GM21360 (cell line): ENCODE data around the gene SLCO2B1.

ENCODE experiments used
- ATAC-seq: cut with Tn5 transposase; IDR thresholded peaks from one replicate; pipeline ENCODE4 v1.9.1; 2021; ENCODE audit warnings: mild to moderate bottlenecking, moderate library complexity; ENCODE audit not compliant: unreplicated experiment

SLCO2B1 gene

GRCh38 chr11:75144716-75145014, 6.2 kb upstream of the SLCO2B1 start:
- no peak for ATAC-seq

DNA sequence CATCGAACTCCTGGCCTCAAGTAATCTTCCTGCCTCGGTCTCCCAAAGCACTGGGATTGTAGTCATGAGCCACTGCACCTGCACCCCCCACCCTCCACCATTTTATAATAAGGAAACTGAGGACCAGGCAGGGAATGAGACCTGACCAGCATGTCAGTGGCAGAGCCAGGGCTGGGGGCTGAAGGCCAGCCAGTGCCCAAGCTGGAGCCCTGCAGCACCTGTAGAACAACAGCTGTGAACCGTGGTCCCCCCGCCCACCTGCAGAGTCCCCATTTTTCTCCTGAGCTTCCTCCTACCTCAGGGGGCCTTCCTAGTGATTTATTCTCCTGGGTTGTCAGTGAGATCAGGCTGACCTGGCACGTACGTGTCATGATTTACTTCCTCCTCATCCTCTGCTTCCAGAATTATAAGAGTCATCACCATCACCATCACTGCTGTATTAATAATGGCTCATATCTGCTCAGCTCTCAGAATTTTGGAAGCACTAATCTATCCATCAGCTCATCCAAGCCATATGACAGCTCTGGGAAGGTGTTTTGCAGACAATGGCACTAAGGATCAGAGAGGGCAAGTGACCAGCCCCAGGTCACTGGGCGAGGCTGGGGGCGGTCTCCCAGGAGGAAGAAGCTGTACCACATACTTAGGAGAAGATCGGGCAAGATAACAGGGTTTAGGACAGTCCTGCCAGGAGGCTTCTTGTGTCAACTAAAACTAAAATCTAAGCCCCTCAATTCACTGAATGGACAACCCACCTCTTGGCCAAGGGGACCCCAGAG, 5.5 kb upstream of the SLCO2B1 start:
- ATAC-seq, result no peak

GRCh38 chr11:75145972-75146519, 4.9 kb upstream of the SLCO2B1 start:
- no peak for ATAC-seq

DNA sequence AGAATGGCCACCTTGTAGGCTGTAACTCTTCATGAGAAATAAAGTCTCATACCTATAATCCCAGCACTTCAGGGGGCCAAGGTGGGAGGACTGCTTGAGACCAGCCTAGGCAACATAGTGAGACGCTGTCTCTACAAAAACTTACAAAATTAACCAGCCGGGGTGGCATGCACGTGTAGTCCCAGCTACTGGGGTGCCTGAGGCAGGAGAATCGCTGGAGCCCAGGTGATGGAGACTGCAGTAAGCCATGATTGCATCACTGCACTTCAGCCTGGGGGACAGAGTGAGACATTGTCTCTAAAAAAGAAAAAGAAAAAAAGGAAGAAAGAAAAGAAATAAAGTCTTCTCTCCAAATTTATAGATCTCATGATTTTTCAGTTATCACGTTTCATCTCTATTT, 4.2 kb upstream of the SLCO2B1 start:
- no peak for ATAC-seq

DNA sequence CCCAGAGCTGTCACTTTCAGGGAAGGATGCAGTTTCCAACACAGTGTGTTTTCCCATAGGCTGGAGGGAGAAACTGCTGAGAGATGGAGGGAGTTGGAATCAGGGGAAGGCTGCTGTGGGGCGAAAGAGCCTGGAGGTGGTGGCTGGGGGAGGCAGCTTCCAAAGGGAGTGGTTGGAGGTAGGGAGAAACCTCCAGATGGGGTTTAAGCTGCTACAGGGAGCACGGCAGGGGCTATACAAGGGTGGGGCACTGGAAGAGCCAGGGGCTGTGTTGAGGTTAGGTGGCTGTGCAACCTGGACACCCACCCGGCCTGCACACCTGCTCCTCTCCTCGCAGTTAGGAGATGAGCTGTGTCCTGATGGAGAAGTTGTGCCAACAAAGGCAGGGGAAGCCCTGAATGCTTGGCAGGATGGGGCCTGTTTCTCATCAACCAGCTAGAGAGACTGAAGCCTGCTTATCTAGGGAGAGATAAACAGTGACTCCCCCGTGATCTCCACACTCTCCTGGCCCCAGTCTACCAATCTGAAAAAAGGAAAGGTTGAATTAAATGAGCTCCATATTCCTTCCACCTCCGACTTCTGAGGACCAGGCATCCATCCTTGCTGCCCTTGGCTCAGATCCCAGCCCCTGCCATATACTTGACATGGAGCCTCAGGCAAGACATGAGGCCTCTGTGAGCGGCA, 3.6 kb upstream of the SLCO2B1 start:
- ATAC-seq, result no peak

DNA sequence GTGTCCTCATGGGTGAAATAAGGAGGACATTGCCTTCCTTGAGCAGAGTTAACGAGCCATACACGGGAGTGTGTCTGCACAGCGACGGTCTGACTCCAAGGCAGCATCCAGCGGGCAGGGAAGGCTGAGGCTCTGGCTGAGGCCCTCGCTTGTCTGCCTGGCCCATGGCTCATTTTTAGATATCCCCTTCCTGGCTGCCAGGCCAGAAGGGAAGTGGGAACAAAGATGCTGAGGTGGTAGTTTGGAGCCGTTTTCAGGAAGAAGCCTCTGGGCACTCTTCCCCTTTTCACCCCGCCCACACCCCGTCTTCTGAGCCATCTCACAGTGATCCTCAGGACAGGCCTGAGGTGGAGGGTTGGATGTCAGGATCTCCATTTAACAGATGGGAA, 3.0 kb upstream of the SLCO2B1 start:
- no peak for ATAC-seq

DNA sequence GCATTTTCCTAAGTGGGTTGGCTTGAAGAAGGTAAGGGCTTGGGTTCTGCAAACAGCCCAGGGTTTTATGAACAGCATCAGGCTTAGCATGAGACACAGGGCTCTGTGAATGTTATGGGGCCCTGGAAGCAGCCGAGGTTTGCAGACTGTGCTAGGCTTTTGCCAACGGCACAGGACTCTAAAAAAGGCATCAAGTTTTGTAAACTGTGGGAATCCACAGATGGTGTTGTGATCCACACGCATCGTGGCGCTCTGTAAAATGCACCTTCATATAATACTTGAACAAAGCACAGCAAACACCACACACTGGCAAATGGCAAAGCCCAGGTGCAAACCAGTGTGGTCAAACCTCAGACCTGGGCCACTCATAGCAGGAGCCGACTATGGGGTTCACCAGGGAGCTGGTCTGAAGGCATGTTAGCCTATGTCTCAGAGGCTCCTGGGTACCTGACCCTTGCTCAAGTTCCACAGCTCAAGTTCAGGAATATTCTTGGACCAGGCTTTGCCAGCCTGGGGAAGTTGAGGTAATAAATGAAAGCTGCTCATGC, 2.4 kb upstream of the SLCO2B1 start:
- no peak for ATAC-seq

- no peak for ATAC-seq
These were observed 991 bp upstream of the SLCO2B1 start for GRCh38 chr11:75149766-75150465.

- ATAC-seq, result no peak
These were observed 590 bp downstream of the SLCO2B1 start for GRCh38 chr11:75151346-75152047.

DNA sequence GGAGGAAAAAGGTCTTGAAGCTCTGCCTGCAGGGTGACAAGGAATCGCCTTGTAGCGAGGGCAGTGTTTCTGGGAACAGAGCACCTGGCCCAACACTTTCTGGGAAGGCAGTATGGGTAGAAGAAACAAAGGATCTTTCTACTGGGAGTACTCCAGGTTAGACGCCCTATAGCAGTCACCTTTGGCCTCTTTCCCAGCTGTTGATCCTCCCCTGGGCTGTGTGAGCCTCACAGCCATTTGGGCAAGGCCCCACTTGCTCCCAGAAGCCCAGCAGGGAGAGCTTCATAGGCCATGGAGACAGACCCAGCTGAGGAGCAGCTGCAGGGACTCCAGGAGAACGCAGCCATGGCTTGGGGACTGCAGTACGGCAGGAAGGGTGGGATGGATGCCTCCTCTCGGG, 1.2 kb downstream of the SLCO2B1 start:
- no peak for ATAC-seq

DNA sequence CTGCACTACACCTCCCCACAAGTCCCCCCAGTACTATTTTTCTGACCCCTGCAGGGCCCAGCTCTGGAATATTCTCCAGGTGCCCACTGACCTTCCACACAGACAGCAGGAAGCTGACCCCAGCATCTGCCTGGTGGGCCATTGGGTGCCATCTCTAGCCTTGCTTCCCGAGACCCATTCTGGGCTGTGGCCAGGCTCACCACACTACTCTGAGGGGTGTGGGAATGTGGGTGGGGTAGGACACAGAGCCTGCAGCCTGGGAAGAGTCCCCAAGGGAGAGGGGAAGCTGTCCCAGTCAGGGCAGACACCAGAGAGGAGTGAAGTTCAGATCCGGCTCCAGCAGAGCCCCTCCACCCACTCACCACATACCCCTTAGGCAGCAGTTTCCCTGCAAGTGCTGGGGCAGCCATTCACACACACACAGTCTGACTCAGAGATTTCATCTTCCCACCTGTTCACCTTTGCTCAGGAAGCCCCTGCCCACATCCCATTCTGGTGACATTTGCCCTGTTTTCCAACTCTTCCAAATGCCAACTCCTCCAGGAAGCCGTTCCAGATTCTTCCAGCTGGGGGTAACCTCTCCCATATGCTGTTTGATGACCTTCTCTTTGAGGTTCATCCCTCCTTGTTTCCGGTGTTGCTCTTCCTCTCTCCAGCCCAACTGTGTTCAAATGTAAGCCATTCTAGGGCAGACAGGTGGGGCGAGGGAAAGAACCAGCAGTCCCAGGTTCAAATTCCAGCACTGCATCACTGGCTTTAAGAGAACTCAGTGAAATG, 1.9 kb downstream of the SLCO2B1 start:
- no peak for ATAC-seq

DNA sequence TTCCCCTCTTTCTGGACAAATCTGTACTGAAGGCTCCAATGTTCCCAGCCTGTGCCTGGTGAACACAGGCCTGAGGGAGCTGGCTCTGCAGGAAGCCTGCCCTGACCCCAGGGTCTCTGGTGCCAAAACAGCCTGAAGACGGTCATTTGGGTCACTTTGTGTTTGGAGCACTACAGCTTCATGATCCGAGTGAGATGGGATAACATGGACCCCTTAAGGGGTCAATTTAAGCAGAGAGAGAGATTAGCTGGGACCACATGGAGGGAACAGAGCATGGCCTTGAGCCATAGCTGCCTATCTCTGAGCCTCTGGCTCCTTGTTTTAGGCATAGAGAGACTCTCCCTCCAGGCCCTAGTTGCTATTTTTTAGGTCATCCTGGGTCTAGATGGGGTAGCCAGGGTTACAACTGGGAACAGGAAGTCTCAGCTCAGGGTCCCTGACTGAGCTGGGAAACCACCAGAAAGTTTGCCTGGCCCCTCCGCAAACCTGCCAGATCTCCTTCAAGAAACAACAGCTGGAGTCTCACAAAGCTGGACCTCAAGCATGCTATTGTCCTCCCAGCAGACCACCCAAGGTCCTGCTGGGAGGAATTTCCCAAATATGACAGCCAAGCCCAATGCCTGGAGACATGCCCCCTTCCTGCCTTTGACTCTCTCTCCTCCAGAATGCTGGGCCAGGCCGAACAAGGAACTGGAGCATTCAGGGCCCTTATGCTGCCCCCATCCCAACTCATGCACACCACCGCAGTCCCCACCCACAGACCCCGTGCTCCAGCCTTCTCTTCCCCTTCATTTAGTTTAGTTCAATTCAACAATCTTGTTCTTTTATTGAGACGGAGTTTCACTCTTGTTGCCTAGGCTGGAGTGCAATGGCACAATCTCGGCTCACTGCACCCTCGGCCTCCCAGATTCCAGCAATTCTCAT, 4.0 kb downstream of the SLCO2B1 start:
- ATAC-seq, result no peak

- no peak for ATAC-seq
These were observed 4.9 kb downstream of the SLCO2B1 start for GRCh38 chr11:75155570-75156422.

GRCh38 chr11:75158241-75158640, 7.3 kb downstream of the SLCO2B1 start:
- no peak for ATAC-seq

- no peak for ATAC-seq
These were observed 7.8 kb downstream of the SLCO2B1 start for GRCh38 chr11:75158696-75159150.

DNA sequence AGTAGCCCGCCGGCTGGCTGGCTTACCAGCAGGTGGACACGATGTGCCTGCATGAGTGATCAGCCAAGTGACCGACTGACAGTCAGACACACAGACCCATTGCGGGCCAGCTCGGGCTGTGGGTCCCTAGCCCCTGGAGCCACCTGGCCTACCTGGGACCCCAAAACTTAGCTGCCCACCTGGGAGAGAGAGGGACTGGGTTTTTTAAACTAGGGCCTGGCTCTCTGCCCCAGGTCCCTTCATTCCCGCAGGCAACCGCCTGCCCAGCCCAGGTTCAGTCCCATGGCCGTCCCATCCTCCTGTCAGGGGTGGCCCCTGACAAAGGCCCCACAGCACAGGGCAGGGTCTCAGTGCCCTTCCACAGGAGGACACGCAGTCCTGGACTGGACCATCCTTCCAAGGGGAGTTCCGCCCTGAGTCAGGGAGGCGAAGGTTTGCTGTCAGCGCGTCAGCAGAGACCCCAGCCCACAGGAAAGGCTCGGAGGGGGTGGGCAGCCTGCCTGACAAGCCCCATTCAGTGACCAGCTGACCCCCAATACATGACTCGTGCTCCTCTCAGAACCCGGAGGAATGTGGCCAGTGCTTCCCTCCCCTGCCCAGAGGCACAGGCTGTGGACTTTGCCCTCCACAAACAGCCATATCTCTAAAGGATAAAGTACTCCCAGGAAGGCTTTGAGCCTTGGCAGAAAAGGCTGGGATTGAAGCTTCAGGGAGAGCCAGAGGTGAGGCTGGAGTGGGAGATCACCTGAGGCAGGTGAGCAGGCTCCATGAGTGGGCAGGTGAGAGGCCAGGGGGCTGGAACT, 8.4 kb downstream of the SLCO2B1 start:
- ATAC-seq, result no peak

DNA sequence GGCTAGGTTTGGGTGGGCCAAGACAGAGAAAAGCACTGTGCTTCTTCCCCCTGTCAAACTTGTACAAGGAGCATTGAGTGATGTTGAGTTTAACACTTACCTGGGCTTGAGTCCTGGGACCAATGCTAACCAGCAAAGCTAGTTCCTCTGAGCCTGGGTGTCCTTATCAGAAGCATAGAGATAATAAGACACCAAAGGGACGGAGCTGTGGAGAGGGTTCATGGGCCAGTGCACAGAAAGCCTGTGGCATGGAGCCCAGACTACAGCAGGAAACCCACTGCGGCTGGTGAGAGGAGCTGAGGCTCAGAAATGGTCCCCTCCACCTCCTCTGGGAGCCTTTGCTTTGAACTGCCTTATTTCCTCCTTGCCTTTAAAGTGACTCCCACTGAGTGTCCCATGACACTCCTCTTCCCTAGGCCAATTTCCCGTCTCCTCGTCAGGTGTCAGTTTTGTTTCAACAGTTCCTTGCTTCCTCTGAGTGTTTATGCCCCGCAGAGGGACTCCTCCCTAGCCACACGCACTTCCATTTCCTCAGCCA, 9.4 kb downstream of the SLCO2B1 start:
- ATAC-seq, result no peak
